Mucosa of stomach (tissue), 1 donor: ENCODE data around the gene RETN.

Experiments used
- H3K27me3 ChIP-seq: one replicate; pipeline ENCODE4 v1.7.0; 2013; ENCODE audit warnings: mild to moderate bottlenecking, low read length; ENCODE audit not compliant: control insufficient read depth, insufficient read depth
- H3K36me3 ChIP-seq: one replicate; pipeline ENCODE4 v1.7.0; 2013; ENCODE audit warnings: low read length; ENCODE audit not compliant: control insufficient read depth, insufficient read depth
- H3K4me1 ChIP-seq: one replicate; pipeline ENCODE4 v1.7.0; 2013; ENCODE audit warnings: mild to moderate bottlenecking, low read length; ENCODE audit not compliant: control insufficient read depth, insufficient read depth
- H3K4me3 ChIP-seq: one replicate; pipeline ENCODE4 v1.7.0; 2013; ENCODE audit warnings: low read length
- H3K9ac ChIP-seq: one replicate; pipeline ENCODE4 v1.7.0; 2013; ENCODE audit warnings: mild to moderate bottlenecking, low read length, moderate library complexity
- H3K9me3 ChIP-seq: one replicate; pipeline ENCODE4 v1.7.0; 2013; ENCODE audit warnings: mild to moderate bottlenecking, low read length, moderate library complexity; ENCODE audit not compliant: control insufficient read depth
- donor health status: Pancreatic carcinoma.

RETN gene

GRCh38 chr19:7652061-7652641 is 16.7 kb upstream of the RETN start:
- Histone ChIP-seq H3K27me3 (no peaks in the 10 kb centered on the region), H3K4me3 (no peak overlapping the region), H3K4me1 (peaks cover 7% of the 10 kb centered on the region), H3K9me3 (no peaks in the 10 kb centered on the region), H3K9ac (peak overlapping the region; percentile 51), H3K36me3 (no peaks in the 10 kb centered on the region)

GRCh38 chr19:7654401-7654800 is 14.4 kb upstream of the RETN start:
- peaks cover 3% of the 10 kb centered on the region for H3K27me3 ChIP-seq
- H3K4me3 ChIP-seq = no peak overlapping the region
- H3K9me3 ChIP-seq = no peaks in the 10 kb centered on the region
- no peaks in the 10 kb centered on the region for H3K36me3 ChIP-seq
- H3K4me1 ChIP-seq = peaks cover 7% of the 10 kb centered on the region
- H3K9ac ChIP-seq = no peak overlapping the region

- no peak overlapping the region for H3K9ac ChIP-seq
- H3K36me3 ChIP-seq = no peaks in the 10 kb centered on the region
- no peaks in the 10 kb centered on the region for H3K9me3 ChIP-seq
- peaks cover 7% of the 10 kb centered on the region for H3K4me1 ChIP-seq
- peaks cover 3% of the 10 kb centered on the region for H3K27me3 ChIP-seq
- H3K4me3 ChIP-seq = no peak overlapping the region
Observed at GRCh38 chr19:7655581-7655980, 13.3 kb upstream of the RETN start.

GRCh38 chr19:7657131-7657751 is 11.6 kb upstream of the RETN start:
- Histone ChIP-seq H3K4me1 (peaks cover 4% of the 10 kb centered on the region), H3K27me3 (peaks cover 3% of the 10 kb centered on the region), H3K4me3 (no peak overlapping the region), H3K36me3 (no peaks in the 10 kb centered on the region), H3K9me3 (no peaks in the 10 kb centered on the region), H3K9ac (no peak overlapping the region)

- Histone ChIP-seq H3K4me1 (no peaks in the 10 kb centered on the region), H3K9ac (no peak overlapping the region), H3K27me3 (peaks cover 3% of the 10 kb centered on the region), H3K9me3 (no peaks in the 10 kb centered on the region), H3K4me3 (no peak overlapping the region), H3K36me3 (no peaks in the 10 kb centered on the region)
Observed at GRCh38 chr19:7658219-7658686, 10.6 kb upstream of the RETN start.

GRCh38 chr19:7661744-7662538 is 6.9 kb upstream of the RETN start:
- H3K27me3 ChIP-seq = peaks cover 3% of the 10 kb centered on the region
- no peaks in the 10 kb centered on the region for H3K36me3 ChIP-seq
- no peaks in the 10 kb centered on the region for H3K4me1 ChIP-seq
- no peak overlapping the region for H3K9ac ChIP-seq
- H3K9me3 ChIP-seq = no peaks in the 10 kb centered on the region
- H3K4me3 ChIP-seq = no peak overlapping the region

GRCh38 chr19:7662657-7663056 is 6.2 kb upstream of the RETN start:
- H3K9ac ChIP-seq = no peak overlapping the region
- H3K9me3 ChIP-seq = no peaks in the 10 kb centered on the region
- H3K27me3 ChIP-seq = peaks cover 3% of the 10 kb centered on the region
- H3K4me1 ChIP-seq = no peaks in the 10 kb centered on the region
- H3K36me3 ChIP-seq = no peaks in the 10 kb centered on the region
- H3K4me3 ChIP-seq = no peak overlapping the region

GRCh38 chr19:7663706-7664105 is 5.1 kb upstream of the RETN start:
- Histone ChIP-seq H3K4me3 (no peak overlapping the region), H3K27me3 (no peaks in the 10 kb centered on the region), H3K9me3 (no peaks in the 10 kb centered on the region), H3K4me1 (no peaks in the 10 kb centered on the region), H3K9ac (no peak overlapping the region), H3K36me3 (no peaks in the 10 kb centered on the region)

- Histone ChIP-seq H3K9me3 (no peaks in the 10 kb centered on the region), H3K9ac (no peak overlapping the region), H3K27me3 (peaks cover 11% of the 10 kb centered on the region), H3K4me1 (no peaks in the 10 kb centered on the region), H3K36me3 (no peaks in the 10 kb centered on the region), H3K4me3 (no peak overlapping the region)
Observed at GRCh38 chr19:7665076-7665475, 3.8 kb upstream of the RETN start.

GRCh38 chr19:7669641-7670040 is 792 bp downstream of the RETN start:
- no peak overlapping the region for H3K4me3 ChIP-seq
- H3K27me3 ChIP-seq = peaks cover 26% of the 10 kb centered on the region
- peaks cover 3% of the 10 kb centered on the region for H3K4me1 ChIP-seq
- no peaks in the 10 kb centered on the region for H3K36me3 ChIP-seq
- no peak overlapping the region for H3K9ac ChIP-seq
- H3K9me3 ChIP-seq = no peaks in the 10 kb centered on the region

GRCh38 chr19:7670150-7670783 is 1.4 kb downstream of the RETN start:
- H3K9ac ChIP-seq = no peak overlapping the region
- peaks cover 3% of the 10 kb centered on the region for H3K4me1 ChIP-seq
- no peaks in the 10 kb centered on the region for H3K9me3 ChIP-seq
- H3K27me3 ChIP-seq = peaks cover 26% of the 10 kb centered on the region
- no peak overlapping the region for H3K4me3 ChIP-seq
- H3K36me3 ChIP-seq = no peaks in the 10 kb centered on the region

GRCh38 chr19:7670790-7671189 is 1.9 kb downstream of the RETN start:
- H3K4me1 ChIP-seq = peaks cover 3% of the 10 kb centered on the region
- no peaks in the 10 kb centered on the region for H3K9me3 ChIP-seq
- no peaks in the 10 kb centered on the region for H3K36me3 ChIP-seq
- H3K9ac ChIP-seq = no peak overlapping the region
- no peak overlapping the region for H3K4me3 ChIP-seq
- H3K27me3 ChIP-seq = peaks cover 27% of the 10 kb centered on the region
